KMS-11 (cell line): ENCODE results near the gene PDZRN3.

Experiments
- H2AFZ ChIP-seq: fragments of 200-600 bp; sonication (generic); 2 replicates; pipeline ENCODE4 v1.6.1; 2016; ENCODE audit warnings: antibody characterized with exemption, mixed run types, low read depth
- H3K27ac ChIP-seq: fragments of 200-600 bp; sonication (generic); 2 replicates; pipeline ENCODE4 v1.6.1; 2016; ENCODE audit warnings: mild to moderate bottlenecking, mixed run types
- H3K27me3 ChIP-seq: fragments of 200-600 bp; sonication (generic); 2 replicates; pipeline ENCODE4 v1.6.1; 2017; ENCODE audit warnings: mild to moderate bottlenecking, low read depth, mixed run types, moderate library complexity; ENCODE audit not compliant: insufficient read depth
- H3K36me3 ChIP-seq: fragments of 200-600 bp; sonication (generic); 2 replicates; pipeline ENCODE4 v1.6.1; 2017; ENCODE audit warnings: mild to moderate bottlenecking, mixed run types; ENCODE audit not compliant: insufficient read depth
- H3K4me1 ChIP-seq: fragments of 200-600 bp; sonication (generic); 2 replicates; pipeline ENCODE4 v1.6.1; 2016; ENCODE audit warnings: mild to moderate bottlenecking, low read depth, mixed run types; ENCODE audit not compliant: poor library complexity, severe bottlenecking
- H3K4me2 ChIP-seq: fragments of 200-600 bp; sonication (generic); 2 replicates; pipeline ENCODE4 v1.7.0; 2016; ENCODE audit warnings: mild to moderate bottlenecking, mixed run types
- H3K4me3 ChIP-seq: fragments of 200-600 bp; sonication (generic); IDR thresholded peaks from 2 replicates; pipeline ENCODE4 v1.6.1; 2017; ENCODE audit warnings: low read depth, low read length, mixed read lengths; ENCODE audit not compliant: insufficient read depth
- H3K79me2 ChIP-seq: fragments of 200-600 bp; sonication (generic); 2 replicates; pipeline ENCODE4 v1.6.1; 2016; ENCODE audit warnings: low read depth, mixed run types; ENCODE audit not compliant: insufficient read depth
- H3K9ac ChIP-seq: fragments of 200-600 bp; sonication (generic); 2 replicates; pipeline ENCODE4 v1.6.1; 2016; ENCODE audit warnings: mild to moderate bottlenecking, mixed run types
- H4K20me1 ChIP-seq: fragments of 200-600 bp; sonication (generic); 2 replicates; pipeline ENCODE4 v1.6.1; 2016; ENCODE audit warnings: mild to moderate bottlenecking, mixed run types; ENCODE audit not compliant: insufficient read depth
- CTCF ChIP-seq: fragments of 200-600 bp; sonication (generic); conservative IDR thresholded peaks from 2 replicates; pipeline ENCODE4 v1.6.1; 2017; ENCODE audit warnings: low read depth, mild to moderate bottlenecking, antibody characterized with exemption, low read length, moderate library complexity, mixed read lengths

Gene PDZRN3

DNA sequence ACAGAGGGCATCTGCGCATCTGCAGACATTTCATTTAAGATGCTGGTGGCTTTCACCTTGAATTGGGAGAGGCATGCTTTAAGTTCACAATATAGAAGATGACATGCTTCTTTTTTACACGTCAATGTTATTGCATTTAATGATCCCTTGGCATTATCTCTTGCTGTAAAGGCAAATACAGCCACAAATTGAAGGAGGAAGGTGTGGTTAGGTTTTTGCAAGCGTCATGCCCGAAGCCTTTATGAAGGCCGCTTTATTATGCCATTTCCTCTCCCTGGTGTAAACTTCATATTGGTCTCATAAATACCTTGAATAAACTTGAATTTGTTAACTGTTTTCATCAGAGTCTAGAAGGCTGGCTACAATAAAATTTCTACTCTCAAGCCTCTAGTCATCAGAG lies 212.7 kb downstream of the PDZRN3 start:
- Histone ChIP-seq H3K4me2 (no peak overlapping the region), H3K4me3 (no peak overlapping the region), H2AFZ (no peak overlapping the region), H3K4me1 (no peaks in the 10 kb centered on the region), H3K79me2 (no peaks in the 10 kb centered on the region), H4K20me1 (no peaks in the 10 kb centered on the region), H3K9ac (no peak overlapping the region), H3K27me3 (no peaks in the 10 kb centered on the region), H3K36me3 (no peaks in the 10 kb centered on the region), H3K27ac (no peak overlapping the region)
- TF ChIP-seq CTCF = no peak

DNA sequence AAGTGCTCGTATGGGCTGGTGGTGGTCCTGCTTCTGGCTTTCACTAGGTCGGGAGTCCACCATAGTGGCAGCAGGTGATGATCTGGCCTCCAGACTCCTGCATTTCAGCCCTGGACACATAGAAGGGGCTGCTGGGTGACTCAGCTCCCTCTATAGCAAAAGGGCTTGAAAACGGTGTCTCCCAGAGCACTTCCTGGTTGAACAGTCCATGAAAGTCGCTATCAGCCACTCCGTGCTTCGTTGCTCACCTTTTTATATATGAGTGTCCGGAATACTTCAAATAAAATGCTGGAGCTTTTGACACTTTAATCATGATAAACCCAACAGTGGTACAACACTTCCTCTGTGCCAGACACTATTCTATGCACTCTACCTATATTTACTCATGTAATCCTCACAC lies 213.2 kb downstream of the PDZRN3 start:
- no peak for TF ChIP-seq CTCF
- Histone ChIP-seq H3K36me3 (no peaks in the 10 kb centered on the region), H3K4me1 (no peaks in the 10 kb centered on the region), H4K20me1 (no peaks in the 10 kb centered on the region), H3K4me3 (no peak overlapping the region), H3K9ac (no peak overlapping the region), H3K4me2 (no peak overlapping the region), H3K27ac (no peak overlapping the region), H3K79me2 (no peaks in the 10 kb centered on the region), H2AFZ (no peak overlapping the region), H3K27me3 (no peaks in the 10 kb centered on the region)

GRCh38 chr3:73409138-73409763 lies 215.5 kb downstream of the PDZRN3 start:
- TF ChIP-seq CTCF = no peak
- H3K27ac ChIP-seq = no peak overlapping the region
- H3K4me1 ChIP-seq = no peaks in the 10 kb centered on the region
- no peak overlapping the region for H2AFZ ChIP-seq
- H3K27me3 ChIP-seq = no peaks in the 10 kb centered on the region
- H3K79me2 ChIP-seq = no peaks in the 10 kb centered on the region
- no peaks in the 10 kb centered on the region for H3K36me3 ChIP-seq
- no peaks in the 10 kb centered on the region for H4K20me1 ChIP-seq
- H3K4me2 ChIP-seq = no peak overlapping the region
- no peak overlapping the region for H3K4me3 ChIP-seq
- no peak overlapping the region for H3K9ac ChIP-seq

- Histone ChIP-seq H4K20me1 (no peaks in the 10 kb centered on the region), H2AFZ (no peak overlapping the region), H3K36me3 (no peaks in the 10 kb centered on the region), H3K4me1 (no peaks in the 10 kb centered on the region), H3K27me3 (no peaks in the 10 kb centered on the region), H3K4me2 (no peak overlapping the region), H3K9ac (no peak overlapping the region), H3K79me2 (no peaks in the 10 kb centered on the region), H3K4me3 (no peak overlapping the region), H3K27ac (no peak overlapping the region)
- no peak for TF ChIP-seq CTCF
Observed at GRCh38 chr3:73408634-73409033, 216.1 kb downstream of the PDZRN3 start.
